ENCODE measurements around the gene SNCAIP.

DNA sequence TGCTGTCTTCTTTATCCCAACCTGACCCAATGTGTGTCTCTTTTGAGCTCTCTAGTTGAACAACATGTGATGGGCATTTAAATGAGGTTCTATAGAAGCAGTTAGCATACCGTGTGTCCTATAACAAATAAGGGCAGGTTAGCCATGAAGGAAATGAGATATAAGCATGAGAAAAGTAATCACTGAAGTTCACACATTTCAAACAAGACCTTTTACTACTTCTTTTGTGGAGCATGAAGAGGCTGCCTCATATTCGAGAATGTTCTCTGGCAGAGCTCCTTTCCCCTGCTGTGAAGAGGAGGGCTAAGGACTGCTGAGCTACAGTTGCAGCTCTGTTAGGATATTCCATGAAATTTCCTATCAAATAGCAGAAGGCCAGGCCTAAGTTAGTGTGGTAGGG, 15.2 kb upstream of the SNCAIP start:
- TF ChIP-seq ZFP30 (CRISPR knock-in tag; IDR thresholded peaks at IDR 0.05) (no peak), ZNF8 (CRISPR knock-in tag; IDR thresholded peaks at IDR 0.05) (no peak)

Data from SK-N-SH treated with all-trans-retinoic acid at 6 μM for 48 hours (cell line).